Astrocyte of the spinal cord (primary cell): ENCODE data around the gene TINAG.

ENCODE experiments used
- DNase-seq: peaks from one replicate; pipeline ENCODE4 v3.0.0; 2011; ENCODE audit warnings: low read depth, low spot score
- H3K4me3 ChIP-seq: 2 replicates; pipeline ENCODE4 v1.5.1; 2011; ENCODE audit warnings: low read depth, mild to moderate bottlenecking, low read length, moderate library complexity
- in situ Hi-C: cut with HindIII; loops from 2 replicates; pipeline ENCODE4 v1.10.0; 2017; ENCODE audit warnings: low sequenced_read_pairs
- TF ChIP-seq, protein P1 (sequence below): IDR thresholded peaks from 2 replicates; pipeline ENCODE4 v1.5.1; 2012; ENCODE audit warnings: low read depth, mild to moderate bottlenecking, low read length, inconsistent platforms

TINAG gene, protein sequence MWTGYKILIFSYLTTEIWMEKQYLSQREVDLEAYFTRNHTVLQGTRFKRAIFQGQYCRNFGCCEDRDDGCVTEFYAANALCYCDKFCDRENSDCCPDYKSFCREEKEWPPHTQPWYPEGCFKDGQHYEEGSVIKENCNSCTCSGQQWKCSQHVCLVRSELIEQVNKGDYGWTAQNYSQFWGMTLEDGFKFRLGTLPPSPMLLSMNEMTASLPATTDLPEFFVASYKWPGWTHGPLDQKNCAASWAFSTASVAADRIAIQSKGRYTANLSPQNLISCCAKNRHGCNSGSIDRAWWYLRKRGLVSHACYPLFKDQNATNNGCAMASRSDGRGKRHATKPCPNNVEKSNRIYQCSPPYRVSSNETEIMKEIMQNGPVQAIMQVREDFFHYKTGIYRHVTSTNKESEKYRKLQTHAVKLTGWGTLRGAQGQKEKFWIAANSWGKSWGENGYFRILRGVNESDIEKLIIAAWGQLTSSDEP

DNA sequence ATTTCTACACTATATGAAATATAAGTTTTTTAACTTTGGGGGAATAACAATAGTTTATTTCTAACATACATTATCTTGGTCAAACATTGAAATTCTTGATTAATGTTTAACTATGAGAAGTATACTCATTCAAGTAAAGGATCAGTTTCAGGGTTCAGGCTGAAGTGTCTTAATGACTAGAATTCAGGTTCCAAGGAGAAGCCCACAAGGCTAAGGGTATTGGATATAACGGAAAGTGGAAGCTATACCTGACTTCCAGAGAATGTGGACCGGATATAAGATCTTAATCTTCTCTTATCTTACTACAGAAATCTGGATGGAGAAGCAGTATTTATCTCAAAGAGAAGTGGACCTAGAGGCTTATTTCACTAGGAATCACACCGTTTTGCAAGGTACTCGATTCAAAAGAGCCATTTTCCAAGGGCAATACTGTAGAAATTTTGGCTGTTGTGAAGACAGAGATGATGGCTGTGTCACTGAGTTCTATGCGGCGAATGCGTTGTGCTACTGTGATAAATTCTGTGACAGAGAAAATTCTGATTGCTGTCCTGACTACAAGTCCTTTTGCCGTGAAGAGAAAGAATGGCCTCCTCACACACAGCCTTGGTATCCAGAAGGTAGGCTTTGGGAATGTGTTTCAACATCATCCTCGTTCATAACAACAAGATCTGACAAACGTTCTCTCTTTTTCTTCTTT is at the start of gene TINAG:
TSS of gene TINAG (plus strand) at position 153 of the 697 bp plus-strand sequence. CDS start at position 263, 110 bp downstream.
- no peak for DNase-seq
- H3K4me3 ChIP-seq: no peak within 1 kb of the TSS
- TF ChIP-seq, protein P1, sequence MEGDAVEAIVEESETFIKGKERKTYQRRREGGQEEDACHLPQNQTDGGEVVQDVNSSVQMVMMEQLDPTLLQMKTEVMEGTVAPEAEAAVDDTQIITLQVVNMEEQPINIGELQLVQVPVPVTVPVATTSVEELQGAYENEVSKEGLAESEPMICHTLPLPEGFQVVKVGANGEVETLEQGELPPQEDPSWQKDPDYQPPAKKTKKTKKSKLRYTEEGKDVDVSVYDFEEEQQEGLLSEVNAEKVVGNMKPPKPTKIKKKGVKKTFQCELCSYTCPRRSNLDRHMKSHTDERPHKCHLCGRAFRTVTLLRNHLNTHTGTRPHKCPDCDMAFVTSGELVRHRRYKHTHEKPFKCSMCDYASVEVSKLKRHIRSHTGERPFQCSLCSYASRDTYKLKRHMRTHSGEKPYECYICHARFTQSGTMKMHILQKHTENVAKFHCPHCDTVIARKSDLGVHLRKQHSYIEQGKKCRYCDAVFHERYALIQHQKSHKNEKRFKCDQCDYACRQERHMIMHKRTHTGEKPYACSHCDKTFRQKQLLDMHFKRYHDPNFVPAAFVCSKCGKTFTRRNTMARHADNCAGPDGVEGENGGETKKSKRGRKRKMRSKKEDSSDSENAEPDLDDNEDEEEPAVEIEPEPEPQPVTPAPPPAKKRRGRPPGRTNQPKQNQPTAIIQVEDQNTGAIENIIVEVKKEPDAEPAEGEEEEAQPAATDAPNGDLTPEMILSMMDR: no peak
- in situ Hi-C loops: no loop called here

DNA sequence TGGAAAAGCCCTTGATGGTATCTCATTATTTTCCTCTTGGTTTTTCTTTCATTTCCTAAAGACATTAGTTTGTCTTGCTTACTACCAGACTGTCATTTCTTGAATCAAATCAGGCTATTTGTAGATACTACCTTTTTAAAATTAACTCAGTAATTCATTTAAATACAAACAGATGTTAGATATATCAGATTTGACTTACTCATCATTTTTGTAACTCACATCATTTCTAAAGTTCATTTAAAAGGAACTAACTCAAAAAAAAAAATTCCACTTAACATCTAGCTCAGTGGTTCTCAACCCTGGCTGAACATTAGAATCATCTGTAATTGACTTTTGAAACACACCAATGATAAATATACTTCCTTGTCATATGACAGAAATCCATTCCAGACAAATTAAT is 48.2 kb upstream of the TINAG start:
- no peak for DNase-seq
- H3K4me3 ChIP-seq: no peak overlapping the region
- TF ChIP-seq, protein P1: no peak
- in situ Hi-C loops: no loop called here

DNA sequence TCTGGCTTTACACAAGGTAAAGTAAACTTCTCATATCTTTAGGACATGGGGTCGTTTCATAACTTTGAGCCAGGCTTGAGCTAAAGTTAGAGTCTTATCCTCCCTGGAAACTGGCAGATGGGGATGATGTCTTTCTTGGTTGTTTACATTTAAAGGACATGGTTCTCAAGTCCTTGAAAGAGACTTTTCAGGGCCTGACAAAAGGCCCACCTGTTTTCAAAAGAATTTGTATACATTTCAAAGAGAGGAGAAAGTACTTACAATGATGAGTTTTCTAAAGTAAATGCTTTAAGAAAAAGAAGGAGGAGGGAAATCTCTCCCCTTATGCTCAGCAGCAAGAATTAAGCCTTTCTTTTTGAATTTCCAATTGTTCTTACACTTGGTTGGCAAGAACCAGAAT is 45.7 kb upstream of the TINAG start:
- no peak overlapping the region for H3K4me3 ChIP-seq
- TF ChIP-seq, protein P1: no peak
- in situ Hi-C loops: no loop called here
- no peak for DNase-seq

DNA sequence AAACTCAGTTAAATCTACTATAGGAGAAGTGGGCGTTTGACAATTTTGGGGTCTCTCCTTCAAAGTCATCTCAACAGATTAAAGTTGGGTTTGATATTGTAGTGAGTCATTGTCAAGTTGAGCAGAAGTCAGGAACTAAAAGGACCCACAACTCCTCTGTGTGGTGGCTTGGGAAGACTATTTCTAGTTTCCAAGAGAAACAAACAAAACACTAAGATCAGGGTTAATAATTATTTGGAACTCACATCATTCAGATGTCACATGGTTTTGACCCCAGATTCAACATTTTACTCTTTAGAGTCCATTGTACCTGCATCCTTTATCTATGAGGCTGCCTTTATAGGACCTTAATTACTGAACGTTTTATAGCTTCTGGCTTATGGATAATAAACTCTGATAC is 45.3 kb upstream of the TINAG start:
- no peak for DNase-seq
- in situ Hi-C loops: no loop called here
- H3K4me3 ChIP-seq: no peak overlapping the region
- TF ChIP-seq, protein P1: no peak

DNA sequence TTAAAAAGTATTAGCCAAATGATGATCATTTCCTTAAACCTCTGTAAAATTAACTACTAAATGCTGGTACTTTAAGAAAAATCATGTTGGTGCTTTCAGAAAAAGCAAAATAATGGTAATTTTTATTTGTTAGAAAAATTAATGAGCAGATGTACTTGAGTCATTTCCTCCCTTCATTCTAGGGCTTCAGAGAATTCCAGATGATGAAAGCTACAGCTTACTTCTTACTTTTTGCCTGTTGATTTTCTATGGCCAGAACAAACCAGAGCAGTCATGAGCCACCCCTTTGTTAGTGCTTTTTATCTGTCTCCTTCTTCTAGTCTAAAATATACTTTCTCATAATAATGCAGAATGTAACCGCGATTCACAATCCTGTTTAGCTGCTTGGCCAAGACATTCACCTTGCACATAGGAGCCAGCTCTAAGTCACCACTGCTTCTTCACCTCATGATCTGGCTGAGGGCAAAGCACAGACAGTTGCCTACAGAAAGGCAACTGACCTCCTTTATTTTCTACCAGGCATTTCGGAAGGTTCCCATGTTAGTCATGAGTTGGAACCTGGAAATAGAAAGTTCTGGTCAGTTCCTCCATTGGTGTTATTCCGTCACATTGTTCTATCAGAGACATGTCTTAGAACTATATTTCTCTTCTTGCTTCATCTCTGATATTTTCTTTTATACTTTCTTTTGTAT is 43.5 kb upstream of the TINAG start:
- TF ChIP-seq, protein P1: no peak
- H3K4me3 ChIP-seq: no peak overlapping the region
- no peak for DNase-seq
- in situ Hi-C loops: no loop called here

DNA sequence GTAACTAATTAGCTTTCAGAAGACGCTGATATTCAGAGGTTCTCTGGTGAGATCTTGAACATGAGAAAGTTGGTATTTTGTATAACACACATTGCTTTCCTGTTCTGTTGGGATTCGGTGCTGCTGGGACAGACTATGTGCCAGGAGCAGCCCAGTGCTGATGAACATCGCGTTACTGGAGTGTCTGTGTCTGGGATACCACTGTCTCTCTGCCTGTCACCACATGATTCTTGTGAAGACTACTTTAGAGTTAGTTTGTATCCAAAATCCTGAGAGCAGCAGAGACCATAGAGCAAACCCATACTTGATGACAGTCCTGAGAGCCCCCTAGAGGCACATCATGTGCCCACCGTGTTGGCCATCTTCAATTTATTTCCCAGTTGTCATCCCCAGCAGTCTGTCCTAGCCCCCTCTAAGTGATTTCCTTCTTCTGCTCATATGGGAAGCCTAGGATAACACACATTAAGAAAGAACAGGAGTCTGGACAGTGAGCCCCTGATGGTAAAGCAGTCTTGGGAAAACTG is 41.8 kb upstream of the TINAG start:
- TF ChIP-seq, protein P1: peak; percentile 5
- no peak overlapping the region for H3K4me3 ChIP-seq
- in situ Hi-C loops: no loop called here
- DNase-seq: no peak
